GM21786 (cell line): ENCODE data around the gene PNPLA3.

Experiments used
- ATAC-seq: cut with Tn5 transposase; IDR thresholded peaks from one replicate; pipeline ENCODE4 v1.9.1; 2021; ENCODE audit not compliant: unreplicated experiment

Gene PNPLA3

DNA sequence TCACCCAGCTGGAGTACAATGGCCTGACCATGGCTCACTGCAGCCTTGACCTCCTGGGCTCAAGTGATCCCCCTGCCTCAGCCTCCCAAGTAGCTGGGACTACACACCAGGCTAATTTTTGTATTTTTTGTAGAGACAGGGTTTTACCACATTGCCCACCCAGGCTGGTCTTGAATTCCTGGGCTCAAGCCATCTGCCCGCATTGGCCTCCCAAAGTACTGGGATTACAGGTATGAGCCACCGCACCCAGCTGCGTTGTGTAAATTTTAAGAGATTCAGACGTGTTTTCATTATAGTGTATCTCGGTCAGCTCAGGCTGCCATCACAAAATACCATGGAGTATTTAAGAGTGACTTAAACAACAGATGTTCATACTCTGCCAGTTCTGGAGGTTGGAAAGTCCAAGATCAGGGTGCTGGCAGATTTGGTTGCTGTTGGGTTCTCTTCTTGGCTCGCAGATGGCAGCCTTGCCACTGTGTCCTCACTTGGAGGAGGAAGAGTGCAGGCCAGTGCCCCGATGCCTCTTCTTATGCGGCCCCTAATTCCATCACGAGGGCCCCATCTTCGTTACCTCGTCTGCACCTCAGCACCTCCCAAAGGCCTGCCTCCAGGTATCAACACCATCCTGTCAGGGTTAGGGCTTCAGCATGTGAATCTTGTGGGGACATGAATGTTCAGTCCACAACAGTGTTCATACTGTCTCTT is 67.9 kb downstream of the PNPLA3 start:
- no peak for ATAC-seq

- ATAC-seq, result no peak
Measured at GRCh38 chr22:43992331-43992821, 68.8 kb downstream of the PNPLA3 start.

- ATAC-seq, result no peak
Measured at GRCh38 chr22:43993072-43993760, 69.6 kb downstream of the PNPLA3 start.

DNA sequence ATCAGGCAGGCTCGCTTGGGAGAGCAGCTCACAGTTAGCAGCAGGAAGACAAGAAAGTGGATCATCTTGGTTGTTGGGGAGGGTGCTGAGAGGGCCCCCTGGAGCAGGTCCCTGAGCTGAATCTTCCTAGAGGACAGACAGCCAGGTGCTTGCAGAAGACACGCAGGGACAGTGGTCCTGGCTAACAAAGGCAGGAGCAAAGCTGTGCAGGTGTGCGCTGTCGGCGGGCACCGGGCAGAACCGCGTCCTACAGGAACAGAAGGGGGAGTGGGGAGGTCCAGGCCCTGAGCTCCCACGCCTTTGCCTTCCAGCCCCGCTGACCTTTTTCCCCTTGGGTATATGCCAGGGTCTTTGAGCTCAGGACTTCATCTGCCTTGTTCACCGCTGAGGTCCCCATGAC is 70.4 kb downstream of the PNPLA3 start:
- no peak for ATAC-seq

DNA sequence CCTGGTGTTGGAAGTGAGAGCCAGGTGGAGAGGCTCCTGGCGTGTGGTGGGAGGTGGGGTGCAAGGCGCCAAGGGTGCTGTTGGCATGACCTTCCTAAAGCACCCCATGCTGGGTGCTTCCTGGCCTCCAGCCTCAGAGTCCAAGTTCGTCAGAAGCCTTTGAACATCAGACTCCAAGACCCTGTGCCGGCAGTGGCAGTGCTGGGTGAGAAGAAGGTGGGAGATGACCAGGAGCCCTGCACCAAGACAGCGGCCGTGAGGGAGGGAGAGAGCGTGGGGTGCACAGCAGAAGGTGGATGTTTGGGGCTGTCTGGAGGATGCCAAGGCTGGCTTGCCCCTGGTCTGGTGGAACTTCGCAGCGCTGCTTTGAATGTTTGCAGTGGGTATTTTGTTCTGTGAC is 70.8 kb downstream of the PNPLA3 start:
- no peak for ATAC-seq

DNA sequence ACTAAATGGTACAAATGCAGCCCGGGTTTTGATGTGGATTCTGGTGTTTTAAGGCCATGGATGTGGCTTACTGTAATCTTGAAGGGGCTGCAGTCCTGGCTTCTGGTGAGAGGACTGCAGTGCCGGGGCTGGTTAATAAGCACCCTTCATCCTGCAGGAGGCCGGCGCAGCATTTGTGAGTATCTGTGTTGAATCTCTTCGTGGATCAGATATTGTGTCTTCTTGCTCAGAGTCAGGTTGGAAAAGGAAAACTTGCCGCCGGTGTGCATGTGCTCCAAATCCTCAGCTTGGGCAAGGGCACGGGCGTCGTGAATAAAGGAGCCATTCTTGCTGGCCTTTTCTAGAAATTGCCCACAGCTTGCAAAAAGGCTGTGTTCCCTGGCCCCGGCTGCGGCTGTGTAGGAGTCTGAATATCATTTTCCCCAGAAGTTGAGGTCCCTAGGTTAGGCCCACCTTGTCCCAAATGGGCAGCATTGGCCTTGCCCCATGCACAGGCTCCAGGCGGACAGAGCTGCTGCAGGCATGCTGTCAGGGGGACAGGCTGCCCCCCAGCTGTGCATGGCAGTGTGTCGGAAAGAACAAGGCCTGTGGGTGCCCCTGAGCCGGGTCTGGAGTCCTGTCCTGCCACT is 71.6 kb downstream of the PNPLA3 start:
- ATAC-seq, result no peak

DNA sequence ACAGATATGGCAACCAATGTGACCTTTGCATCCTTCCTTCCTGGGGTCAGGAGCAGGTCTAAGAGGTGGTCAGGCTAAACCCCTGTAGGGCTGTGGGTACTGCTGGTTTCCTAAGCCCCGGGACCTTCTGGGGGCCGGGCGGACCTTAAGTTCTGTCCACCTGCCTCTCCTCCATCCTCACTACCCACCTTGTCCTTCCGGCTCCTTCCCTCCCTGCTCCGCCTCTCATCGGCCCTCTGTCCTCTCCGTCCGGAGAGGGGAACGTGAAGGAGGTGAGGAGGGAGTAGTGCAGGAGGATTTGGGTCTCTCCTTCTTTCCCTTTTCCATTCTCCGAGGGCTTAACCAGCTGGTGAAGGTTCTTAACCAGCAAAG is 72.2 kb downstream of the PNPLA3 start:
- no peak for ATAC-seq

DNA sequence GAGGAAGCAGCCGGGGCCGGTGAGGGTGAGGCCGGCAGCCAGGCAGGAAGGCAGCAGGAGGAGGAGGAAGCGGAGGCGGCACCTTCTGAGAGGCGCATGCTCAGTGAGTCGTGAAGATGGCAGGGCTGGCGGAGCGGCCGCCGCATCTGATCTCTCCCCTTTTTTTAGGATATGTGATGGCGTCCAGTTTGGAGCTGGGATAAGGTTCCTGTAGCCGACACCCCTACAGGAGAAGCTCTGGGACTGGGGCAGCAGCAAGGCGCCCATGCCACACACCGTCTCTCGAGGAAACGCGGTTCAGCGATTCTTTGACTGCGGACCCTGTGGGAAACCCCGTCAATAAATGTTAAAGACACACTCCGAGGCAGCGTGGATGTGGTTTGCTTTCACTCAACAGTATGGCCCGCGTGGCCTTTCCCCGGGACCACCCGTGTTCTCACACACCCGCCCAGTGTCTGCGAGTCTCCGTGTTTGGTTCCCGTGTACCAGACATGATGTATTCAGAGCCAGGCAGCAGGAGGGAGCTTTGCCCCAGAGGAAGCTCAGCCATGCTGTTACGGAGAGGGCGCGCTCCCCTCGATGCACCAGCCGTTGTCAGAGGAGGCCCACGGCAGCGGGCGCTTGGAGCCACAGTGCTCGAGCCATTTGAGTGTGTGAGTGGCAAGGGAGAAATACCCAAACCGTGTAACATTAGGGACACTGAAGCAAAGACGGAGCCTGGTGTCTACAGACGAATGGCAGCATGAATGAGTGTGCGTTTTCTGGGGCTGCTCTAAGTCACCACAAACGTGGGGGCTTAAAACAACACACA is 72.8 kb downstream of the PNPLA3 start:
- ATAC-seq, result no peak

DNA sequence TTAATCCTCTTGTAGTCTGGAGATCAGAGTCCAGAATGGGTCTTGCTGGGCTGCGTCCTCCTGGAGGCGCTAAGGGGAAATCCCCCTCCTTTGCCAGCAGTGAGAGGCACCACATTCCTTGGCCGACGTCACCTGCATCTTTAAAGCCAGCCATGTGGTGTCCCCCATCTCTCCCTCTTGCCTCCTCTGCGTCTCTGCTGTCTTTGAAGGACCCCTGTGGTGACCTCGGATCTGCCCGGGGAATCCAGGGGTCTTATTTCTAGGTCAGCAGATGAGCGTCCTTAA is 73.3 kb downstream of the PNPLA3 start:
- ATAC-seq, result no peak
